IMR-90 (cell line): Measurements from ENCODE around the gene SARNP. TPM values are rescaled to one million over a fixed set of nuclear protein-coding genes. Genes with fewer than 3 reads are reported as not detected.

Experiments
- ATAC-seq: fragments of 200-7000 bp; cut with Tn5 transposase; 2 replicates; pipeline ENCODE4 v1.9.1; 2020; ENCODE audit warnings: low read depth, mild to moderate bottlenecking, moderate library complexity
- BruUV-seq: library from RNA; stranded (reverse); fragments of 400-500 nt; replicated peaks from 2 replicates; lab custom pipeline; 2021; lab: Mats Ljungman, UMichigan
- CTCF ChIA-PET: fragments of 300-600 bp; formaldehyde crosslinking; extraction: SDS; loops from one replicate; lab custom pipeline; 2021; ENCODE audit warnings: antibody characterized with exemption; lab: Yijun Ruan, JAX
- POLR2A ChIA-PET: fragments of 300-600 bp; sonication (Branson Sonifier 250); formaldehyde crosslinking; loops from one replicate; lab custom pipeline; 2022; ENCODE audit warnings: antibody characterized with exemption; ENCODE audit not compliant: unreplicated experiment; lab: Charles Lee
- DNase-seq: peaks from one replicate; pipeline ENCODE4 v3.0.0; 2013
- H2AFZ ChIP-seq: replicated peaks from 2 replicates; pipeline ENCODE3; 2013; ENCODE audit warnings: low read length, mild to moderate bottlenecking; ENCODE audit not compliant: poor library complexity
- H2AK5ac ChIP-seq: 2 replicates; pipeline ENCODE4 v1.6.1; 2013; ENCODE audit warnings: low read depth, low read length, inconsistent platforms
- H2AK9ac ChIP-seq: replicated peaks from 2 replicates; pipeline ENCODE3; 2013; ENCODE audit warnings: mild to moderate bottlenecking, low read depth, low read length, moderate library complexity; ENCODE audit not compliant: poor library complexity
- H2BK120ac ChIP-seq: 2 replicates; pipeline ENCODE4 v1.6.1; 2013; ENCODE audit warnings: low read depth, low read length, inconsistent platforms
- H2BK15ac ChIP-seq: 3 replicates; pipeline ENCODE4 v1.6.1; 2013; ENCODE audit warnings: low read depth, low read length, inconsistent platforms
- H2BK20ac ChIP-seq: 2 replicates; pipeline ENCODE4 v1.6.1; 2013; ENCODE audit warnings: low read depth, mild to moderate bottlenecking, inconsistent platforms, low read length, moderate library complexity
- H2BK5ac ChIP-seq: 2 replicates; pipeline ENCODE4 v1.6.1; 2013; ENCODE audit warnings: mild to moderate bottlenecking, low read depth, low read length, inconsistent platforms; ENCODE audit not compliant: poor library complexity, severe bottlenecking
- H3K14ac ChIP-seq: replicated peaks from 2 replicates; pipeline ENCODE4 v1.6.1; 2013; ENCODE audit warnings: low read depth, low read length, inconsistent platforms
- H3K18ac ChIP-seq: 2 replicates; pipeline ENCODE4 v1.6.1; 2013; ENCODE audit warnings: low read depth, low read length, control low read depth
- H3K23ac ChIP-seq: 2 replicates; pipeline ENCODE4 v1.6.1; 2013; ENCODE audit warnings: low read depth, low read length, inconsistent platforms
- H3K27ac ChIP-seq: 2 replicates; pipeline ENCODE4 v1.5.1; 2013; ENCODE audit warnings: mild to moderate bottlenecking, control low read depth, low read length; ENCODE audit not compliant: insufficient read depth
- H3K27me3 ChIP-seq: 2 replicates; pipeline ENCODE4 v1.6.1; 2013; ENCODE audit warnings: low read length; ENCODE audit not compliant: control insufficient read depth, insufficient read depth
- H3K36me3 ChIP-seq: 2 replicates; pipeline ENCODE4 v1.6.1; 2013; ENCODE audit warnings: low read length, mixed read lengths; ENCODE audit not compliant: control insufficient read depth, insufficient read depth
- H3K4ac ChIP-seq: 2 replicates; pipeline ENCODE4 v1.6.1; 2013; ENCODE audit warnings: low read depth, low read length, inconsistent platforms
- H3K4me1 ChIP-seq: 2 replicates; pipeline ENCODE4 v1.6.1; 2013; ENCODE audit warnings: low read length, mixed read lengths; ENCODE audit not compliant: control insufficient read depth, insufficient read depth
- H3K4me2 ChIP-seq: 2 replicates; pipeline ENCODE4 v1.6.1; 2013; ENCODE audit warnings: low read depth, mild to moderate bottlenecking, control low read depth, low read length, moderate library complexity
- H3K4me3 ChIP-seq: 2 replicates; pipeline ENCODE4 v1.5.1; 2013; ENCODE audit warnings: low read depth, mild to moderate bottlenecking, control low read depth, low read length, moderate library complexity; ENCODE audit not compliant: insufficient read depth
- H3K56ac ChIP-seq: 2 replicates; pipeline ENCODE4 v1.6.1; 2013; ENCODE audit warnings: low read length, inconsistent platforms; ENCODE audit not compliant: insufficient read depth; ENCODE audit errors: extremely low read depth
- H3K79me1 ChIP-seq, 2 experiments: 2 replicates each; pipeline ENCODE4 v1.6.1; 2013; ENCODE audit warnings: low read length in 2 of 2, inconsistent platforms in 1 of 2, low read depth in 1 of 2
- H3K9ac ChIP-seq: 2 replicates; pipeline ENCODE4 v1.6.1; 2013; ENCODE audit warnings: low read depth, low read length, control low read depth
- H3K9me1 ChIP-seq: 2 replicates; pipeline ENCODE4 v1.6.1; 2013; ENCODE audit warnings: low read length, inconsistent platforms; ENCODE audit not compliant: insufficient read depth
- H3K9me3 ChIP-seq: 2 replicates; pipeline ENCODE4 v1.6.1; 2013; ENCODE audit warnings: low read length; ENCODE audit not compliant: control insufficient read depth, insufficient read depth
- H4K20me1 ChIP-seq: 2 replicates; pipeline ENCODE4 v1.6.1; 2013; ENCODE audit warnings: low read length, inconsistent platforms; ENCODE audit not compliant: insufficient read depth
- H4K5ac ChIP-seq: 2 replicates; pipeline ENCODE4 v1.6.1; 2013; ENCODE audit warnings: mild to moderate bottlenecking, low read depth, low read length, control low read depth
- H4K8ac ChIP-seq, 2 experiments: 2 replicates each; pipeline ENCODE4 v1.6.1; 2013; ENCODE audit warnings: low read depth in 2 of 2, low read length in 2 of 2, control low read depth in 1 of 2, inconsistent platforms in 1 of 2
- H4K91ac ChIP-seq: 2 replicates; pipeline ENCODE4 v1.6.1; 2013; ENCODE audit warnings: low read depth, low read length, inconsistent platforms; ENCODE audit not compliant: insufficient read depth
- BHLHE40 ChIP-seq: fragments of 150-350 bp; IDR thresholded peaks from 2 replicates; pipeline ENCODE4 v1.6.1; 2016; ENCODE audit warnings: mild to moderate bottlenecking, low read depth, low read length
- CEBPB ChIP-seq: IDR thresholded peaks from 2 replicates; pipeline ENCODE4 v1.6.1; 2012; ENCODE audit warnings: low read depth, low read length, improper control_type of control experiment
- CHD1 ChIP-seq: IDR thresholded peaks from 2 replicates; pipeline ENCODE4 v1.6.1; 2012; ENCODE audit warnings: low read depth, low read length, improper control_type of control experiment
- CTCF ChIP-seq: conservative IDR thresholded peaks from 2 replicates; pipeline ENCODE4 v1.5.1; 2012; ENCODE audit warnings: mild to moderate bottlenecking, low read depth, low read length, improper control_type of control experiment
- FOS ChIP-seq: fragments of 150-350 bp; IDR thresholded peaks from 2 replicates; pipeline ENCODE4 v1.6.1; 2016; ENCODE audit warnings: low read depth, low read length
- MAFK ChIP-seq: IDR thresholded peaks from 2 replicates; pipeline ENCODE4 v1.6.1; 2012; ENCODE audit warnings: low read depth, low read length, improper control_type of control experiment
- MAZ ChIP-seq: IDR thresholded peaks from 2 replicates; pipeline ENCODE4 v1.6.1; 2012; ENCODE audit warnings: low read depth, mild to moderate bottlenecking, low read length, improper control_type of control experiment, moderate library complexity, borderline replicate concordance
- MXI1 ChIP-seq: IDR thresholded peaks from 2 replicates; pipeline ENCODE4 v1.6.1; 2012; ENCODE audit warnings: low read depth, mild to moderate bottlenecking, low read length, moderate library complexity, borderline replicate concordance
- NFE2L2 ChIP-seq: fragments of 150-350 bp; IDR thresholded peaks from 2 replicates; pipeline ENCODE4 v1.6.1; 2016; ENCODE audit warnings: low read depth, mild to moderate bottlenecking, low read length
- POLR2A ChIP-seq: IDR thresholded peaks from 2 replicates; pipeline ENCODE4 v1.6.1; 2012; ENCODE audit warnings: mild to moderate bottlenecking, low read depth, low read length
- RAD21 ChIP-seq: IDR thresholded peaks from 2 replicates; pipeline ENCODE4 v1.6.1; 2012; ENCODE audit warnings: low read length, improper control_type of control experiment
- RCOR1 ChIP-seq: IDR thresholded peaks from 2 replicates; pipeline ENCODE4 v1.6.1; 2012; ENCODE audit warnings: mild to moderate bottlenecking, low read length, improper control_type of control experiment; ENCODE audit not compliant: insufficient replicate concordance
- SMC3 ChIP-seq: fragments of 150-350 bp; IDR thresholded peaks from 2 replicates; pipeline ENCODE4 v1.6.1; 2016; ENCODE audit warnings: low read depth, mild to moderate bottlenecking, antibody characterized with exemption, low read length, moderate library complexity
- WGBS, 2 experiments: methylation state at CpG; one replicate each; pipeline versions ENCODE4 v1.1.5 to v1.1.7; 2013; ENCODE audit warnings: missing lambda C conversion rate in 2 of 2; ENCODE audit not compliant: insufficient read length in 1 of 2; ENCODE audit errors: extremely low coverage in 2 of 2; 5-methylcytosine and 5-hydroxymethylcytosine counted together
- dilution Hi-C: fragments of 300-500 bp; cut with HindIII; formaldehyde crosslinking; loops from one replicate; pipeline ENCODE4 v1.14.3; 2018; ENCODE audit warnings: low sequenced_read_pairs; ENCODE audit not compliant: unreplicated experiment
- in situ Hi-C: fragments of 300-500 bp; cut with MboI; formaldehyde crosslinking; loops from 3 replicates; pipeline ENCODE4 v1.14.3; 2019; ENCODE audit warnings: low sequenced_read_pairs, inconsistent platforms, mixed read lengths
- intact Hi-C: fragments of 100-400 bp; cut with micrococcal nuclease; formaldehyde crosslinking; loops from 2 replicates; pipeline ENCODE4 v1.10.0; 2022
- polyA plus RNA-seq, 3 experiments: library from polyadenylated mRNA; depleted of rRNA; stranded (reverse); fragments of >200 nt; gene quantifications; 2 replicates each; pipeline ENCODE4 v1.2.3, GENCODE V29; 2012; ENCODE audit warnings: low replicate concordance in 1 of 3
- total RNA-seq: library from RNA; depleted of rRNA; stranded (reverse); fragments of >200 nt; gene quantifications from 2 replicates; pipeline ENCODE4 v1.2.3, GENCODE V29; 2012
- TF ChIP-seq, protein P1 (sequence below): fragments of 150-350 bp; IDR thresholded peaks from 2 replicates; pipeline ENCODE4 v1.6.1; 2017; ENCODE audit warnings: mild to moderate bottlenecking, antibody characterized with exemption, low read length, low read depth
- TF ChIP-seq, protein P2 (sequence below): fragments of 150-350 bp; IDR thresholded peaks from 2 replicates; pipeline ENCODE4 v1.6.1; 2016; ENCODE audit warnings: low read depth, mild to moderate bottlenecking, low read length, moderate library complexity, borderline replicate concordance

The SARNP gene
- total and polyA plus RNA-seq, 2 of the 4 experiments (the other 2 are of a cell fraction), result 46.8 to 103 TPM

DNA sequence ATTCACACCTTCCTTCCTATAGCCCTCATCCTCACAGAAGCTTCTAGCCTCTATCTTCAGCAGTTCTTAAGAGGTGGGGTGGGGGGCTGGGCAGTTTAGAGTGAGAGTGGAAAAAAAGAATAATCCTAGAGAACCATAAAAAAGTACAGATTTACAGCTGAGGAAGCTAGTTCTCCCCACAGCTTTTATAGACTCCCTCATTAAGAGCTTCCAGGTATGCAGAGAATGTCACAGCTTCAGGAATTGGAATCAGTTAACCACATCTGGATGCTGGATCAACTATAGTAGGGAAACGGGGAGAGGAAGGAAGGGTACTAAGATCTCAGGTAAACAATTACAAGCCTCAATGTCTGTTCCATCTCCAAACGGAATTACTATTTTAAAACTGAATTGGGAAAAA, 62.3 kb downstream of the SARNP start:
- Histone ChIP-seq H4K5ac (no peak overlapping the region), H4K20me1 (no peaks in the 10 kb centered on the region), H2AFZ (no peak overlapping the region), H3K4ac (no peak overlapping the region), H4K8ac (no peak overlapping the region), H3K4me2 (no peak overlapping the region), H3K14ac (no peak overlapping the region), H3K27ac (no peak overlapping the region), H2BK120ac (no peak overlapping the region), H3K4me3 (no peak overlapping the region), H3K79me1 (peaks cover 8 to 39% of the 10 kb centered on the region in 2 experiments; a peak in 3 of 4 replicates), H3K9me3 (no peaks in the 10 kb centered on the region), H2BK5ac (no peak overlapping the region), H2BK15ac (no peak overlapping the region), H3K4me1 (no peaks in the 10 kb centered on the region), H2AK9ac (no peak overlapping the region), H3K56ac (no peak overlapping the region), H3K9ac (no peak overlapping the region), H3K27me3 (no peaks in the 10 kb centered on the region), H4K91ac (no peak overlapping the region), H2AK5ac (no peak overlapping the region), H2BK20ac (no peak overlapping the region), H3K36me3 (peaks cover 56% of the 10 kb centered on the region), H3K23ac (no peak overlapping the region), H3K9me1 (peaks cover 7% of the 10 kb centered on the region; the same call in 1 of the 2 replicates), H3K18ac (no peak overlapping the region)
- no peak for TF ChIP-seq CHD1
- TF ChIP-seq CEBPB, result no peak
- TF ChIP-seq POLR2A, result no peak
- TF ChIP-seq NFE2L2, result no peak
- no peak for TF ChIP-seq SMC3
- no peak for TF ChIP-seq RAD21
- TF ChIP-seq, protein P1, sequence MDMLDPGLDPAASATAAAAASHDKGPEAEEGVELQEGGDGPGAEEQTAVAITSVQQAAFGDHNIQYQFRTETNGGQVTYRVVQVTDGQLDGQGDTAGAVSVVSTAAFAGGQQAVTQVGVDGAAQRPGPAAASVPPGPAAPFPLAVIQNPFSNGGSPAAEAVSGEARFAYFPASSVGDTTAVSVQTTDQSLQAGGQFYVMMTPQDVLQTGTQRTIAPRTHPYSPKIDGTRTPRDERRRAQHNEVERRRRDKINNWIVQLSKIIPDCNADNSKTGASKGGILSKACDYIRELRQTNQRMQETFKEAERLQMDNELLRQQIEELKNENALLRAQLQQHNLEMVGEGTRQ, result no peak
- no peak for TF ChIP-seq MAZ
- no peak for TF ChIP-seq CTCF
- no peak for TF ChIP-seq MAFK
- no peak for TF ChIP-seq FOS
- no peak for TF ChIP-seq BHLHE40
- TF ChIP-seq, protein P2, sequence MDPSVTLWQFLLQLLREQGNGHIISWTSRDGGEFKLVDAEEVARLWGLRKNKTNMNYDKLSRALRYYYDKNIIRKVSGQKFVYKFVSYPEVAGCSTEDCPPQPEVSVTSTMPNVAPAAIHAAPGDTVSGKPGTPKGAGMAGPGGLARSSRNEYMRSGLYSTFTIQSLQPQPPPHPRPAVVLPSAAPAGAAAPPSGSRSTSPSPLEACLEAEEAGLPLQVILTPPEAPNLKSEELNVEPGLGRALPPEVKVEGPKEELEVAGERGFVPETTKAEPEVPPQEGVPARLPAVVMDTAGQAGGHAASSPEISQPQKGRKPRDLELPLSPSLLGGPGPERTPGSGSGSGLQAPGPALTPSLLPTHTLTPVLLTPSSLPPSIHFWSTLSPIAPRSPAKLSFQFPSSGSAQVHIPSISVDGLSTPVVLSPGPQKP, result no peak
- no peak for TF ChIP-seq RCOR1
- TF ChIP-seq MXI1, result no peak
- in situ Hi-C loops, result no loop called here
- WGBS, 2 experiments, result no CpG with 5 or more reads among the region's 2 CpGs
- POLR2A ChIA-PET, result no interaction called here
- dilution Hi-C loops, result no loop called here
- no peak for ATAC-seq
- intact Hi-C loops, result no loop called here
- CTCF ChIA-PET, result interaction anchor here (0.6 kb wide), 1 partner anchor 12 kb away, joined by 3 read pairs; no protein-coding TSS in a partner anchor
- no peak for DNase-seq
- no TSS peak for BruUV-seq
